Endothelial cell of umbilical vein (primary cell): ENCODE data around the gene DDA1.

Experiments used
- CTCF ChIP-seq, 2 donors: IDR thresholded peaks; 1 replicate in 1 of 2; 2 replicates in 1 of 2; pipeline ENCODE4 v1.5.1; 2011; ENCODE audit warnings: low read length in 2 of 2, mild to moderate bottlenecking in 2 of 2, moderate library complexity in 2 of 2, control low read depth in 1 of 2, inconsistent platforms in 1 of 2, low read depth in 1 of 2; ENCODE audit not compliant: insufficient read depth in 1 of 2; ENCODE audit errors: extremely low read depth in 1 of 2
- EZH2 ChIP-seq: IDR thresholded peaks from 2 replicates; pipeline ENCODE4 v1.6.1; 2012; ENCODE audit warnings: borderline replicate concordance, low read depth, mild to moderate bottlenecking, moderate library complexity, low read length, inconsistent platforms; ENCODE audit not compliant: severe bottlenecking
- FOS ChIP-seq: IDR thresholded peaks from 2 replicates; pipeline ENCODE4 v1.6.1; 2011; ENCODE audit warnings: mild to moderate bottlenecking, low read length, moderate library complexity, borderline replicate concordance; ENCODE audit not compliant: insufficient read depth
- GATA2 ChIP-seq: IDR thresholded peaks from 2 replicates; pipeline ENCODE4 v1.7.0; 2011; ENCODE audit warnings: low read depth, mild to moderate bottlenecking, moderate library complexity, mixed read lengths, low read length; ENCODE audit not compliant: insufficient read length, insufficient read depth
- JUN ChIP-seq: IDR thresholded peaks from 2 replicates; pipeline ENCODE4 v1.6.1; 2011; ENCODE audit warnings: borderline replicate concordance, low read depth; ENCODE audit not compliant: insufficient read length, insufficient read depth
- MYC ChIP-seq: IDR thresholded peaks from one replicate; pipeline ENCODE4 v1.6.1; 2011; ENCODE audit warnings: mild to moderate bottlenecking, low read depth, low read length
- POLR2A ChIP-seq: IDR thresholded peaks from 2 replicates; pipeline ENCODE4 v1.6.1; 2012; ENCODE audit warnings: low read depth, mild to moderate bottlenecking, control low read depth, low read length
- POLR2AphosphoS5 ChIP-seq: IDR thresholded peaks from 2 replicates; pipeline ENCODE4 v1.6.1; 2012; ENCODE audit warnings: low read depth, mild to moderate bottlenecking, control low read depth, low read length, moderate library complexity; ENCODE audit not compliant: insufficient read depth
- TF ChIP-seq, protein P1 (sequence below): IDR thresholded peaks from 2 replicates; pipeline ENCODE4 v1.6.1; 2011; ENCODE audit not compliant: insufficient read depth, insufficient read length

DNA sequence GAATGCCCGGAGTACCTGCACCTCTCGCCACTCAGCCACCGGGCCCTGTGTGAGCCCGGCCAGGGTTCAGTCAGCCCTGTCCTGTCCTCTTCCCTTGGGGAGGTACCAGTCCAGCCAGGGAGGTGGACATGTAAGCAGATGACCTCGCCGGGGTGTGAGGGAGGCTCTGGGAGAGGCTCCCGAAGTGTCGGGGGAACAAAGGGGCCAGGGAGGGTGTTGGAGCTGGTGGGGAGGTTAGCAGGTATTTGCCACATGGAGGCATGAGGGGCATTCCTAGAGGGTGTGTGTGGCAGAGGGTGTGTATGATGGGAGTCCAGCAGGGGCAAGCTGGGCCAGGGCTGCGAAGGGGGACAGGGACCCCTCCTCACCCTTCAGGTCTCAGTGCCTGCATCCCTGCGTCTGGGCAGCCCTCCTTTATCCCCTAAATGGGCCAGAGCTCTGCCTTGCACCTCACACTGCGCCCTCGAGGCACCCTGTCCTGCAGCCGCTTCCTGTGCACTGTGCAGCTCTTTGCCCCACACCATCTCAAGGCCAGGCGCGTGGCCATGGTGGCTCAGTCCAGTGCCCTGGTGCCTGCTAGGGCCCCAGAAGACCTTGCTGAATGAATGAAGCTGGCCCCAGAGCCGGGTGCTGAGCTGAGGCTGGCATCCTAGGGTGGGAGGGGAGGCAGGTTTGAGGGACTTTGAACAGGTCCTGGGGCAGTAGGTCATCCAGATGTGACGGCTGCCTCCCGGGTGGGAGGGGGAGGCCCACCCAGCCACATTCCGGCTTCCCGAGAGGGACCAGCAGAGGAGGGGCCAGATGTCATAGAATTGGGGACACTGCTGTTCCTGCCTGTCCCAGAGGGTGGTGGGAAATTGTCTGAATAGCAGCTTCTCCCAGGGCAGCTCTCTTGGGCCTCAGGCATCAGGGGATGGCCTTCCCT, 3.1 kb downstream of the DDA1 start:
- TF ChIP-seq POLR2AphosphoS5, result no peak
- TF ChIP-seq CTCF (IDR thresholded peaks at IDR 0.05; ENCODE audit: extremely low read depth in 1 of 2, insufficient read depth in 1 of 2, low read depth in 1 of 2, low read length in 2 of 2), result no peak
- TF ChIP-seq, protein P1, sequence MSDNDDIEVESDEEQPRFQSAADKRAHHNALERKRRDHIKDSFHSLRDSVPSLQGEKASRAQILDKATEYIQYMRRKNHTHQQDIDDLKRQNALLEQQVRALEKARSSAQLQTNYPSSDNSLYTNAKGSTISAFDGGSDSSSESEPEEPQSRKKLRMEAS, result no peak
- TF ChIP-seq POLR2A, result no peak
- no peak for TF ChIP-seq EZH2
- TF ChIP-seq JUN, result no peak
- TF ChIP-seq FOS, result no peak
- TF ChIP-seq MYC, result no peak
- no peak for TF ChIP-seq GATA2
